Activated CD8-positive, alpha-beta T cell treated with anti-CD3 and anti-CD28 coated beads for 36 hours (primary cell): ENCODE data around the gene SYT9. TPM values are rescaled to one million over a fixed set of nuclear protein-coding genes. Genes with fewer than 3 reads are reported as not detected.

ENCODE experiments used
- ATAC-seq: fragments of 200-7000 bp; cut with Tn5 transposase; one replicate; pipeline ENCODE4 v1.10.0; 2021; ENCODE audit warnings: mild to moderate bottlenecking, moderate library complexity
- CTCF ChIA-PET: fragments of 350-600 bp; sonication (Branson Sonifier 250); formaldehyde crosslinking; loops from one replicate; lab custom pipeline; 2021; ENCODE audit warnings: antibody characterized with exemption; lab: Charles Lee
- POLR2A ChIA-PET: fragments of 350-600 bp; sonication (Branson Sonifier 250); formaldehyde crosslinking; loops from one replicate; lab custom pipeline; 2021; ENCODE audit warnings: antibody characterized with exemption; lab: Charles Lee
- DNase-seq: peaks from one replicate; pipeline ENCODE4 v3.0.0-alpha.2; 2020
- H3K27ac Mint-ChIP-seq: one replicate; pipeline ENCODE4 v1.8.0; 2021; ENCODE audit warnings: mild to moderate bottlenecking, mixed read lengths
- H3K27me3 Mint-ChIP-seq: one replicate; pipeline ENCODE4 v1.8.0; 2021; ENCODE audit warnings: mixed read lengths
- H3K36me3 Mint-ChIP-seq: one replicate; pipeline ENCODE4 v1.8.0; 2021; ENCODE audit warnings: low read depth, mixed read lengths
- H3K4me1 Mint-ChIP-seq: one replicate; pipeline ENCODE4 v1.8.0; 2021; ENCODE audit warnings: low read depth, mixed read lengths
- H3K4me3 Mint-ChIP-seq: one replicate; pipeline ENCODE4 v1.8.0; 2021; ENCODE audit warnings: mild to moderate bottlenecking, moderate library complexity, mixed read lengths
- H3K9me3 Mint-ChIP-seq: one replicate; pipeline ENCODE4 v1.8.0; 2021; ENCODE audit warnings: mixed read lengths
- CTCF ChIP-seq: fragments of 200-600 bp; IDR thresholded peaks from one replicate; pipeline ENCODE4 v1.8.0; 2022; ENCODE audit warnings: antibody characterized with exemption, mild to moderate bottlenecking
- intact Hi-C: fragments of 100-400 bp; cut with micrococcal nuclease; formaldehyde crosslinking; loops from one replicate; pipeline ENCODE4 v1.10.0; 2022
- total RNA-seq, 2 experiments: library from RNA; stranded (reverse); gene quantifications; one replicate each; pipeline ENCODE4 v1.2.3, GENCODE V29; 2021

SYT9 gene
- total RNA-seq, 2 experiments from 2014 or later, result not detected

DNA sequence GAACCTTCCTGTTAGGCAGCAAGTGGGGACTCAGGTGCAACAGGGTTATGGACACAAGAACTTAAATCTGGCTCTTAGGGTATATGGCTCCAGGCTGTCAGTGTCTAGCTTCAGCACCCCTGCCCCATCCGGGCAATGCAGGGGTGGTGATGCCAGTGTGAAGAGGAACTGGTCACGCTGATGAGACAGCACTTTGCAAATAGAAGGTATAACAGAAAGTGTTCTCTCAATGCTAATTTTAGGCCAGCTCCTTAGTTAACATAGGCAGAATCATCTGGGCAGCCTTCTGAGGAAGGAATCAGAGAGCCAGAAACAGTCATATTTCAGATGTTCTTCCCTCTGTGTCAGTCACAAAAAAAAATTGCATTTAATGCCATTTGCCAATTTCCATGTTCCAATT is 41.2 kb downstream of the SYT9 start:
- Mint-ChIP-seq H3K4me3 (no peak overlapping the region), H3K27me3 (peaks cover 10% of the 10 kb centered on the region), H3K9me3 (no peaks in the 10 kb centered on the region), H3K27ac (no peak overlapping the region), H3K4me1 (no peaks in the 10 kb centered on the region), H3K36me3 (no peaks in the 10 kb centered on the region)
- no peak for ATAC-seq
- ChIA-PET CTCF (interaction anchor here (0.9 kb wide), 1 partner anchor 14 kb away, joined by 3 read pairs; no protein-coding TSS in a partner anchor), POLR2A (no interaction called here)
- intact Hi-C loops, result no loop called here
- DNase-seq, result no peak
- TF ChIP-seq CTCF, result no peak

GRCh38 chr11:7299393-7299792 is 47.7 kb downstream of the SYT9 start:
- DNase-seq (no peak), ATAC-seq (no peak)
- POLR2A ChIA-PET, result interaction anchor here (0.6 kb wide), 1 partner anchor 249 kb away, joined by 4 read pairs; no protein-coding TSS in a partner anchor
- CTCF ChIA-PET, result no interaction called here
- Mint-ChIP-seq H3K4me3 (no peak overlapping the region), H3K9me3 (no peaks in the 10 kb centered on the region), H3K27me3 (peaks cover 2% of the 10 kb centered on the region), H3K27ac (no peak overlapping the region), H3K36me3 (no peaks in the 10 kb centered on the region), H3K4me1 (no peaks in the 10 kb centered on the region)
- intact Hi-C loops, result no loop called here
- TF ChIP-seq CTCF, result no peak

DNA sequence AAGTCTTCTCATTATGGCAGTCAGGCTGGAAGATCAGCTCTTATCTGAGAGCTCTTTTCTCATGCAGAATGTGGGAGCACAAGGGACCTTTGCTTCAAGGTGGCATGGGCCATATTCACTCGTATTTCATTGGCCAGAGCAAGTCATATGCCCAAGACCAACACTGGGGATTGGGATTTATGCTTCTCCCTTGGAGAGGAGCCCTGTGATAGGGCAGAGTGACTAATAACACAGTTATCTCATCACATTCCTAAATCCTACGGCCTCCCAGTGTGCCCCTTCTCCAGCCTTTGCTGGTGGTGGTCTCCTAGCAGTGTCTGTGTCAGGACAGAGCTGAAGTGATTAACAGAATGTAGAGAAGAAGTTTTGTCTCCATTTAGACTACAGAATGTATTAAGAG is 48.6 kb downstream of the SYT9 start:
- ChIA-PET CTCF (interaction anchor here (0.8 kb wide), 1 partner anchor 22 kb away, joined by 3 read pairs; no protein-coding TSS in a partner anchor), POLR2A (no interaction called here)
- no peak overlapping the region for H3K4me3 Mint-ChIP-seq
- H3K4me1 Mint-ChIP-seq, result no peaks in the 10 kb centered on the region
- no peak for TF ChIP-seq CTCF
- peaks cover 2% of the 10 kb centered on the region for H3K27me3 Mint-ChIP-seq
- no peak overlapping the region for H3K27ac Mint-ChIP-seq
- no peaks in the 10 kb centered on the region for H3K36me3 Mint-ChIP-seq
- intact Hi-C loops, result no loop called here
- H3K9me3 Mint-ChIP-seq, result no peaks in the 10 kb centered on the region
- DNase-seq (no peak), ATAC-seq (no peak)

GRCh38 chr11:7303146-7303545 is 51.4 kb downstream of the SYT9 start:
- Mint-ChIP-seq H3K27ac (no peak overlapping the region), H3K4me1 (no peaks in the 10 kb centered on the region), H3K9me3 (no peaks in the 10 kb centered on the region), H3K36me3 (no peaks in the 10 kb centered on the region), H3K27me3 (peaks cover 5% of the 10 kb centered on the region), H3K4me3 (no peak overlapping the region)
- intact Hi-C loops, result no loop called here
- DNase-seq (no peak), ATAC-seq (no peak)
- ChIA-PET POLR2A (no interaction called here), CTCF (no interaction called here)
- TF ChIP-seq CTCF, result no peak

- DNase-seq (no peak), ATAC-seq (no peak)
- Mint-ChIP-seq H3K4me3 (no peak overlapping the region), H3K27me3 (peaks cover 6% of the 10 kb centered on the region), H3K27ac (no peak overlapping the region), H3K9me3 (no peaks in the 10 kb centered on the region), H3K36me3 (no peaks in the 10 kb centered on the region), H3K4me1 (no peaks in the 10 kb centered on the region)
- ChIA-PET POLR2A (no interaction called here), CTCF (no interaction called here)
- intact Hi-C loops, result no loop called here
- TF ChIP-seq CTCF, result no peak
Observed at GRCh38 chr11:7306900-7307299, 55.2 kb downstream of the SYT9 start.
